GM19238 (cell line): ENCODE measurements around the gene GRIN2A.

Experiments used
- DNase-seq: peaks from one replicate; pipeline ENCODE4 v3.0.0; 2011; ENCODE audit warnings: low spot score; ENCODE audit not compliant: insufficient read length

GRIN2A gene

DNA sequence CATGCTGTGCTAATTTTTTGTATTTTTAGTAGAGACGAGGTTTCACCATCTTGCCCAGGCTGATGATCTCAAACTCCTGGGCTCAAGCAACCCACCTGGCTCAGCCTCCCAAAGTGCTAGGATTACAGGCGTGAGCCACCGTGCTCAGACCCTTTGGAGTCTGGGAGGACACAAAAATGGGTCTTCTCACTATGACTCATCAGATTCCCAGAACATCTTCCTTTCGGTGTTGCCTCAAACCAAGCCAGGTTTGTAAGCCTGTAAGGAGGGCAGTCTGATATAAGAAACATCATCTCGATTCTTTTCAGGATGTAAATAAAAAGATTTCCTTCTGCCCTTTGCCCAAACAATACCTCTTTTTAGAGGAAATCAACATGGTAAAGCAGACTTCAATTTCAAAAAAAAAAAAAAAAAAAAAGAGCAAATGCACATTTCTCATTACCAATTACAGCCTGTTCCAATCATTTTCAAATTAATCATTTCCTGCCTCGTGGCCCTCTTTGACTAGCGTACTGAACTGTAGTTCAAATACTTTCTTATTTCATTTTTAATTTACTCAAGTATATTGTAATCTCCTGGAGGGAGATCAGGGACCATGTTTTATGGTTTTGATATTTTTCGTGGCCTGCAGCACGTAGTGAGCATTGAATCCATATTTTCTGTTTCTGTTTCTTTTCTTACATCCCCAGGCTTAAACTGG, 409.6 kb downstream of the GRIN2A start:
- DNase-seq, result no peak

DNA sequence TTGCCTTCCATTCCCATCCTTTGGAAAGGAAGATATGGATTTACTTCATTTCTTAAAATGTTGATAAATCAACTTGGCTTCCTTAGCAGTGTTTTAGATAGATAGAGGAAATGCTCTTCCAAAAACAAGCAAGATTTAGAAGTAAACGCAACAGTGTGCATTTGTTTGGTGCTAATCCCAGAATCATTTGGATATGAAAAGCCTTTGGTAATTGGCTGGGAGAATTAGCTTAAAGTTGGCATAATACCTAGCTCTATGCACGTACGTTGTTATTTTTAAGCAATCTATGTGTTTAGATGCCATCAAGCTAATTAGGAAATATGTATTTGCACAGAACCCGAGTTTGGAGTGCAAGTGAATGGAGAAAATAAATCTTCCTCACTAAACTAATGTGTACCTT, 415.3 kb downstream of the GRIN2A start:
- DNase-seq, result no peak

DNA sequence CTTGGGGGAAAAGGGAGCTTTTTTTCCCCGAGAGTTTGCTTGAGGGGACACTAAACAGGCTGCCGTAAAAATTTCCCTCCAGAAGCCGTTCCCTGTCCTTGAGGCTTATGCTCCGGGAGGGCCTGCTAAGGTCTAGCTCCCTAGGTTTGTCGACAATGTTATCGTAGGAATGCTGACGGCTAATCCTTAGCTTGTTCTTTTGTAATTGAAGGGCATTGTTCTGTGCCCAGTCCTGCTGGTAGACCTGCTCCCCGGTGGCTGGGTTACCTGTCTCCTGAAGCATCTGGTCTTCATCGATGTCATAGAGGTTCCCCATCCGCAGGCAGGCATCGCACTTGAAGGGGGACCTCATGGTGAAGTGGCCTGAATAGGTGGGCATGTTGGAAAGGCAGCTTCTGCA, 418.7 kb downstream of the GRIN2A start:
- DNase-seq, result no peak

GRCh38 chr16:9761870-9762269, 420.4 kb downstream of the GRIN2A start:
- no peak for DNase-seq

- no peak for DNase-seq
Observed at GRCh38 chr16:9757687-9758086, 424.5 kb downstream of the GRIN2A start.

GRCh38 chr16:9756434-9756833, 425.8 kb downstream of the GRIN2A start:
- DNase-seq, result no peak

- no peak for DNase-seq
Observed at GRCh38 chr16:9755081-9755480, 427.1 kb downstream of the GRIN2A start.

DNA sequence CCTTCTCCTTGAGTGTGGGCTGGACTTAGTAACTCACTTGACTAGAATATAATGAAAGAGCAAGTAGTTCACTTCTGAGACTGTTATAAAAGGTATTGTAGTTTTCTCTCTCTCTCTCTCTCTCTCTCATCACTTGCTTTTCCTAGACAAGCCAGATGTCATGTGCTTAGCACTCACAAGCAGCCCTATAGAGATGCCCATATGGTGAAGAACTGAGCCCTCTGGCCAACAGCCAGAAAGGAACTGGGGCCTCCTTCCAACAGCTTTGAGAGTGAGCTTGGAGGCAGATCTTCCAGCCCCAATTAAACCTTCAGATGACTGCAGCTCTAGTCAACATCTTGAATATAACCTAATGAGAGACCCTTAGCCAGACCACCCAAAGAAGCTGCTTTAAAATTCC, 440.5 kb downstream of the GRIN2A start:
- no peak for DNase-seq

GRCh38 chr16:9739301-9739700, 442.9 kb downstream of the GRIN2A start:
- no peak for DNase-seq

GRCh38 chr16:9738690-9739089, 443.5 kb downstream of the GRIN2A start:
- DNase-seq, result no peak

- DNase-seq, result no peak
Observed at GRCh38 chr16:9736547-9736946, 445.7 kb downstream of the GRIN2A start.

DNA sequence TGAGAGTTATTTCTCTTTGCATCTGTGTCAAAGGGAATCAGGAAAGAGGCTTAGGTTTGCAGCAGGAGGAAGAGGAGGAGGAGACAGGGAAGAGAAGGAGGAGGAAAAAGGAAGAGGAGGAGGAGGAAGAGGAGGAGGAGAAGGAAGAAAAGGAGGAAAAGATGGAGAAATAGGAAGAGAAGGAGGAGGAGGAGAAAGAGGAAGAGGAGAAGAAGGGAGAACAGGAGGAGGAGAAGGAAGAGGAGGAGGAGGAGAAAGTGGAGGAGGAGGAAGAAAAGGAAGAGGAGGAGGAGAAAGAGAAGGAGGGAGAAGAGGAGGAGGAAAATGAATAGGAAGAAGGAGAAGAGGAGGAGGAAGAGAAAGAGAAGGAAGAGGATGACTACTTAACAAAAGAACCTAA, 459.1 kb downstream of the GRIN2A start:
- DNase-seq, result no peak

- no peak for DNase-seq
Observed at GRCh38 chr16:9713907-9714306, 468.3 kb downstream of the GRIN2A start.

DNA sequence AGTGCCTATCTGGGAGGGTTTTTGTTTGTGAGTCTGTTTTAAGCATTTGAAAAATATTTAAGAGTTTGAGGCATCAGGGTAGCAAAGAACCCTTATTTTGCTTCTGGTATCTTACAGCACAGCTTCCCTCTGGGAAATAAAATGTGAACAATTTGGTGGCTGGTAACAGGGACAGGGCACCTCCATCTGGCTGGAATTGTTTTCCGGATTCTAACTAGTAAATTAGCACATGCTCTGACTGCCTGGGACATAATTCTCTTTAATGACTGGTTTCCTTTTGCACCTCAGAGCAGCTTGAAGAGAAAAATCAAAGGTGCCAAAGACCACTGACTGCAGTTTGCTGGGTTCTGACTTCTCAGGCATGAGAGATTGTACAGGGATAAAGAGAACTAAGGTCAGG, 469.1 kb downstream of the GRIN2A start:
- no peak for DNase-seq

- no peak for DNase-seq
Observed at GRCh38 chr16:9708972-9709620, 473.1 kb downstream of the GRIN2A start.

DNA sequence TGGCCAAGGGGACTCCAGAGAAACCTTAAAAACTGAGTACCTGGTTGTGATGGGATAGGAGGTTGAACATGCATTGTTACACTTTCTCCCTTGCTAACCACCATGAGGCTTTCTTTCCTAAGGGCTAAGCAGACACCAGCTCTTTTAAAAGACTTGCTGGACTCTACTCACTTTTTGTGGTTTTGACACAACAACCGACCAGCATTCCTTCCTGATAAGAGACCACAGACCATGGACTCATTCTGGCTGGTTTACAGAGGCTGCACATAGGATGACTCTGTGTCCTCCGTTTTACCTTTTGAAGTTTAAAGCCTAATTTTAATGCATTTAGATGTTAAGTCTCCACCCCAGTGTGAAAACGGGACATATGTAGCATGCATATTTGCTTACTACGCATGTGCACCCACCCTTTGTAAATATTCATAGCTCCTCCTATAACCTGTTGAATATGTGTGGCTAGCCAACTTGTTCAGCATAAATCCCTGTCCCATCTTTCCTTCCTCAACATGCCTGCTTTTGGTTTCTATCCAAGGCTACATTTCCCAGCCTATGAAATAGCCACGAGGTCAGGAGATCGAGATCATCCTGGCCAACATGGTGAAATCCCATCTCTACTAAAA, 475.9 kb downstream of the GRIN2A start:
- no peak for DNase-seq

DNA sequence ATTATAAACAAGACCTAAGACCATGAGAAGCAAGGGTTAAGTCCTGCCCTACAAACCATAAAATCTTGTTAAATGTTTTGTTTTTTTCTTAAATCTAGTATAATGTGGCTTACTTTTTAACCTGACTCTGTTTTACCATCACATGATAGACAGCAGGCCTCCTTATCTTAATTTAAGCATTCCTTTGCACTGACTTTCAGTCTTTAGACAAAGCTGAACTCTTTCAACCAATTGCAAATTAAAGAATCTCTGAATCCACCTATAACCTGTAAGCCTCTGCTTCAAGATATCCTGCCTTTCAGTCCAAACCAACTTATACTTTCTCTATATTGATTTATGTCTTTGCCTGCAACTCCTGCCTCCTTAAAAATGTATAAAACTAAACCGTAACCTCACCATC, 478.5 kb downstream of the GRIN2A start:
- no peak for DNase-seq
